GM06990 (cell line): Measurements from ENCODE around the gene ATP5F1B.

Experiments used
- DNase-seq: peaks from one replicate; pipeline ENCODE4 v3.0.0-alpha.2; 2011; ENCODE audit not compliant: insufficient read length; ENCODE audit errors: extremely low read depth
- H3K27me3 ChIP-seq: replicated peaks from 2 replicates; pipeline ENCODE4 v1.6.0; 2011; ENCODE audit warnings: low read length; ENCODE audit not compliant: control insufficient read depth, insufficient read depth
- H3K36me3 ChIP-seq: 2 replicates; pipeline ENCODE4 v1.5.1; 2011; ENCODE audit warnings: low read length; ENCODE audit not compliant: control insufficient read depth, insufficient read depth
- H3K4me3 ChIP-seq: replicated peaks from 2 replicates; pipeline ENCODE4 v1.5.1; 2011; ENCODE audit warnings: low read depth, mild to moderate bottlenecking, control low read depth, low read length
- CTCF ChIP-seq: IDR thresholded peaks from 2 replicates; pipeline ENCODE4 v1.5.1; 2011; ENCODE audit warnings: low read length, control low read depth, mild to moderate bottlenecking, inconsistent platforms; ENCODE audit not compliant: insufficient read depth, poor library complexity, severe bottlenecking

Gene ATP5F1B

DNA sequence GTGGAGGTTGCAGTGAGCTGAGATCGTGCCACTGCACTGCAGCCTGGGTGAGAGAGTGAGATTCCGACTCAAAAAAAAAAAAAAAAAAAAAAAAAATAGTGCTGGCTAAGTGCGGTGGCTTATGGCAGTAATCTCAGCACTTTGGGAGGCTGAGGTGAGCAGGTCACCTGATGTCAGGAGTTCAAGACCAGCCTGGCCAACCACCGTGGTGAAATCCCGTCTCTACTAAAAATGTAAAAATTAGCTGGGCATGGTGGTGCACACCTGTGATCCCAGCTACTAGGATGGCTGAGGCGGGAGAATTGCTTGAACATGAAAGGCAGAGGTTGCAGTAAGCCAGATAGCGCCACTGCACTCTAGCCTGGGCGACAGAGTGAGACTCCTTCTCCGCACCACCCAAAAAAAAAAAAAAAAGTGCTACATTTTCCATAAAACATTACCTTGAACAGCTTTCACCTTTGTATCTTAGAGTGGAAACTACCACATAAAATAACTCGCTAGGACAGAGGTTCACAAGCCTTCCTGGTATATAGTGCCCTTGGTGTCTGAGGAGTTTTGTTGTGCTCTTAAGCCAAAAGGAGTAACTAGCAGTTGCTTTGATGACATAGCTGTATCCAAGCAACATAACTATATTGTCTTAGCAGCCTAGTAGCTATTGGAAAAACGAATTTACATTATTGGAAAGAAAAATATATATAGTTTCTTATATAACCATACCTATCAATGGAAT lies 31.2 kb upstream of the ATP5F1B start:
- TF ChIP-seq CTCF, result no peak
- no peak for DNase-seq
- Histone ChIP-seq H3K36me3 (peaks cover 8% of the 10 kb centered on the region), H3K27me3 (no peaks in the 10 kb centered on the region), H3K4me3 (no peak overlapping the region)

DNA sequence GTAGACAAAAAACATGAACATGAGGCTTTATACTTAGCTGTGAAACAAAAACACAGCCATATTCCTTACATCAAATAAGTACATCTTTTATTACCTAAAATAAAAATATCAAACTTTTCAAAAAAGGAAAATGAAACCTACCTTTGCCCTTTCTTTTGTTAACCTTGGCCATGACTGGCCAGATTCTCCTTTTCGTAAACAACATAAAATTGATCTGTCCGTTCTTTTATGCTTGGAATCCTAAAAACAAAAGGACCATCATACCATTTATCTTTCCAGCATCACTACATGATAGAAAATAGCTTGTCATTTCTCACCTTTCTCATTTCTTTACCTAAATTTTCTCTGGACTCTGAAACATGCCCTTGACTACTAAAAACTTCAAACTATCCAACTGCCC lies 25.8 kb upstream of the ATP5F1B start:
- Histone ChIP-seq H3K27me3 (no peaks in the 10 kb centered on the region), H3K36me3 (peaks cover 19% of the 10 kb centered on the region), H3K4me3 (no peak overlapping the region)
- no peak for TF ChIP-seq CTCF
- DNase-seq, result no peak

- DNase-seq, result no peak
- Histone ChIP-seq H3K36me3 (peaks cover 19% of the 10 kb centered on the region), H3K4me3 (no peak overlapping the region), H3K27me3 (no peaks in the 10 kb centered on the region)
- no peak for TF ChIP-seq CTCF
Observed at GRCh38 chr12:56670836-56671235, 25.1 kb upstream of the ATP5F1B start.

DNA sequence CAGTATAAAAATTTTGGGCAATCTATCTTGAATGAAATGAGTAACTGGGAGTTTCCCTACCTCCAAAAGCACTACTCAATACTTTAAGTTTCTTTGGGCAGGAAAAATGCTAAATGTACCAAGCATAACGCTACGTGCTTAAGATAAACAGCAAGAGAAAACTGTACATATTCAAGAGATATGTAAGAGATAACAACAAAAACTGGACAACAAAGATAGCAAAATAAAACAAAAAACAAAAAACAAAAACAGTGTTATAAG lies 22.3 kb upstream of the ATP5F1B start:
- no peak overlapping the region for H3K4me3 ChIP-seq
- H3K27me3 ChIP-seq, result no peaks in the 10 kb centered on the region
- no peak for TF ChIP-seq CTCF
- no peak for DNase-seq
- peaks cover 24% of the 10 kb centered on the region for H3K36me3 ChIP-seq

GRCh38 chr12:56661979-56662638 lies 16.3 kb upstream of the ATP5F1B start:
- Histone ChIP-seq H3K27me3 (no peaks in the 10 kb centered on the region), H3K4me3 (no peak overlapping the region), H3K36me3 (peaks cover 4% of the 10 kb centered on the region)
- no peak for DNase-seq
- no peak for TF ChIP-seq CTCF
